ENCODE results near the gene TMEM59L. TPM values are rescaled to one million over a fixed set of nuclear protein-coding genes. Genes with fewer than 3 reads are reported as not detected.

The TMEM59L gene
- total RNA-seq, 3 donors from 2014 or later: 0.93 to 10.5 (median 1.4) TPM

GRCh38 chr19:18662972-18663732, 50.5 kb downstream of the TMEM59L start:
- intact Hi-C loops (cut with DNase I, micrococcal nuclease): no loop called here

GRCh38 chr19:18663940-18664530, 51.4 kb downstream of the TMEM59L start:
- DNase-seq (no peak), ATAC-seq (no peak)
- H3K36me3 ChIP-seq (ENCODE audit: low read depth): peaks cover 1% of the 10 kb centered on the region
- no peak overlapping the region for H3K4me3 ChIP-seq
- H3K4me1 ChIP-seq (ENCODE audit: low read depth): no peaks in the 10 kb centered on the region
- intact Hi-C loops (cut with DNase I, micrococcal nuclease): no loop called here
- H3K9me3 ChIP-seq: no peaks in the 10 kb centered on the region
- no peak for TF ChIP-seq CTCF (IDR thresholded peaks at IDR 0.05)

More at GRCh38 chr19:18662972-18663732, 50.5 kb downstream of the TMEM59L start:
- no peak for DNase-seq
- Histone ChIP-seq H3K36me3 (ENCODE audit: low read depth) (no peaks in the 10 kb centered on the region), H3K4me1 (ENCODE audit: low read depth) (no peaks in the 10 kb centered on the region), H3K4me3 (no peak overlapping the region), H3K9me3 (no peaks in the 10 kb centered on the region)
- TF ChIP-seq CTCF (IDR thresholded peaks at IDR 0.05): no peak
- ATAC-seq: no peak

GRCh38 chr19:18665771-18666202, 53.1 kb downstream of the TMEM59L start:
- ATAC-seq: no peak

GRCh38 chr19:18666317-18666716, 53.6 kb downstream of the TMEM59L start:
- intact Hi-C loops (cut with DNase I, micrococcal nuclease): no loop called here
- Histone ChIP-seq H3K4me1 (ENCODE audit: low read depth) (no peaks in the 10 kb centered on the region), H3K36me3 (ENCODE audit: low read depth) (peaks cover 4% of the 10 kb centered on the region), H3K9me3 (no peaks in the 10 kb centered on the region), H3K4me3 (no peak overlapping the region)
- ATAC-seq (no peak), DNase-seq (no peak)
- TF ChIP-seq CTCF (IDR thresholded peaks at IDR 0.05): no peak

More at GRCh38 chr19:18665771-18666202, 53.1 kb downstream of the TMEM59L start:
- H3K4me3 ChIP-seq: no peak overlapping the region
- H3K4me1 ChIP-seq (ENCODE audit: low read depth): no peaks in the 10 kb centered on the region
- intact Hi-C loops (cut with DNase I, micrococcal nuclease): no loop called here
- no peak for DNase-seq
- no peak for TF ChIP-seq CTCF (IDR thresholded peaks at IDR 0.05)
- H3K36me3 ChIP-seq (ENCODE audit: low read depth): peaks cover 4% of the 10 kb centered on the region
- no peaks in the 10 kb centered on the region for H3K9me3 ChIP-seq

GRCh38 chr19:18666784-18667183, 54.1 kb downstream of the TMEM59L start:
- no peaks in the 10 kb centered on the region for H3K4me1 ChIP-seq (ENCODE audit: low read depth)
- H3K4me3 ChIP-seq: no peak overlapping the region
- peaks cover 4% of the 10 kb centered on the region for H3K36me3 ChIP-seq (ENCODE audit: low read depth)
- TF ChIP-seq CTCF (IDR thresholded peaks at IDR 0.05): no peak
- H3K9me3 ChIP-seq: no peaks in the 10 kb centered on the region
- ATAC-seq (no peak), DNase-seq (no peak)
- intact Hi-C loops (cut with DNase I, micrococcal nuclease): no loop called here
